ENCODE data around the gene KCNMA1. TPM values are rescaled to one million over a fixed set of nuclear protein-coding genes. Genes with fewer than 3 reads are reported as not detected.

KCNMA1 gene
- total and polyA plus RNA-seq, 8 donors, result 2.8 to 21.1 (median 4.3) TPM

DNA sequence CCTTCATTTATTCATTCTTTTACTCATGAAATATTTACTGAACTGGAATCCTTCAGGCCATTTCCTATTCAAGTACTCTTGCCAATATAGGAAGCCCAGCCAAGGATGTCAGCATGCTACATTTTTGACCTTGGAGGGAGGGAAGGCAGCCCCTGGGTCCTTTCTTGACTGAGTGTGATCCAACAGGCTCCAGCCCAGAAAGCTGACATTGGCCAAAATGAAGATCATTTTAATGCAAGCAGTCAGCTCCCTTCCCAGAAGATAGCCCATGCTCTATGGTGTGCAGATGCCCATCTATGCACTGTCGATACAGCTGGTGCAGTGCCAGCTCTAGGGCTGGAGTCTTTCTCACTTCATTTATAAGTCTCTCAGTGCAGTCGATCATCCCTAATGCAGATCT lies 646.0 kb downstream of the KCNMA1 start:
- peak; percentile 27 for ATAC-seq

DNA sequence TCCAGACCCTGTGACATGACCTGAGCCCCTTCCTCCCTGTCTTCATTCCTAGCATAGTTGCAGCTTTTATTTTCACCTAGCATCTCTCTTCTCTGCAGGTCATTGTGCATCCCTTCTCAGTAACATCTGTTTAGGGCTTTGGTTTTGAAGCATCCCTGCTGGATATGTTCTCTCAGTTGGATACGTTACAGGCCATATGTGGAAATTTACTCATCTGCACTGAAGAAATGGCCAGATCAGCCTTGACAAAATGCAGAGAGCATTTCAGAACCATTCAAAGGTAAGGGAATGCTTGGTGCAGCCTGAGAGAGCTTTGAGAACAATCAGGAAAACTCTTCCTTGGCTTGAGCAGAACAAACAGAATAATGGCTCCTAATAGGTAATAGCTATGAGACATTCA lies 647.0 kb downstream of the KCNMA1 start:
- intact Hi-C loops (cut with DNase I), result no loop called here
- Histone ChIP-seq H3K36me3 (no peaks in the 10 kb centered on the region), H3K9me3 (no peaks in the 10 kb centered on the region), H3K27me3 (no peaks in the 10 kb centered on the region), H3K4me1 (no peaks in the 10 kb centered on the region), H3K4me3 (no peak overlapping the region), H3K27ac (no peak overlapping the region)
- TF ChIP-seq, protein P1, sequence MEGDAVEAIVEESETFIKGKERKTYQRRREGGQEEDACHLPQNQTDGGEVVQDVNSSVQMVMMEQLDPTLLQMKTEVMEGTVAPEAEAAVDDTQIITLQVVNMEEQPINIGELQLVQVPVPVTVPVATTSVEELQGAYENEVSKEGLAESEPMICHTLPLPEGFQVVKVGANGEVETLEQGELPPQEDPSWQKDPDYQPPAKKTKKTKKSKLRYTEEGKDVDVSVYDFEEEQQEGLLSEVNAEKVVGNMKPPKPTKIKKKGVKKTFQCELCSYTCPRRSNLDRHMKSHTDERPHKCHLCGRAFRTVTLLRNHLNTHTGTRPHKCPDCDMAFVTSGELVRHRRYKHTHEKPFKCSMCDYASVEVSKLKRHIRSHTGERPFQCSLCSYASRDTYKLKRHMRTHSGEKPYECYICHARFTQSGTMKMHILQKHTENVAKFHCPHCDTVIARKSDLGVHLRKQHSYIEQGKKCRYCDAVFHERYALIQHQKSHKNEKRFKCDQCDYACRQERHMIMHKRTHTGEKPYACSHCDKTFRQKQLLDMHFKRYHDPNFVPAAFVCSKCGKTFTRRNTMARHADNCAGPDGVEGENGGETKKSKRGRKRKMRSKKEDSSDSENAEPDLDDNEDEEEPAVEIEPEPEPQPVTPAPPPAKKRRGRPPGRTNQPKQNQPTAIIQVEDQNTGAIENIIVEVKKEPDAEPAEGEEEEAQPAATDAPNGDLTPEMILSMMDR (IDR thresholded peaks at IDR 0.05), result no peak
- DNase-seq (no peak), ATAC-seq (no peak)

More for the DNA sequence above, 646.0 kb downstream of the KCNMA1 start:
- no peaks in the 10 kb centered on the region for H3K9me3 ChIP-seq
- H3K4me3 ChIP-seq, result no peak overlapping the region
- TF ChIP-seq, protein P1 (IDR thresholded peaks at IDR 0.05), result no peak
- peak in 2 of 4 donors; percentile 89 to 91 for DNase-seq
- H3K27ac ChIP-seq, result no peak overlapping the region
- no peaks in the 10 kb centered on the region for H3K27me3 ChIP-seq
- intact Hi-C loops (cut with DNase I), result no loop called here
- no peaks in the 10 kb centered on the region for H3K36me3 ChIP-seq
- no peaks in the 10 kb centered on the region for H3K4me1 ChIP-seq

DNA sequence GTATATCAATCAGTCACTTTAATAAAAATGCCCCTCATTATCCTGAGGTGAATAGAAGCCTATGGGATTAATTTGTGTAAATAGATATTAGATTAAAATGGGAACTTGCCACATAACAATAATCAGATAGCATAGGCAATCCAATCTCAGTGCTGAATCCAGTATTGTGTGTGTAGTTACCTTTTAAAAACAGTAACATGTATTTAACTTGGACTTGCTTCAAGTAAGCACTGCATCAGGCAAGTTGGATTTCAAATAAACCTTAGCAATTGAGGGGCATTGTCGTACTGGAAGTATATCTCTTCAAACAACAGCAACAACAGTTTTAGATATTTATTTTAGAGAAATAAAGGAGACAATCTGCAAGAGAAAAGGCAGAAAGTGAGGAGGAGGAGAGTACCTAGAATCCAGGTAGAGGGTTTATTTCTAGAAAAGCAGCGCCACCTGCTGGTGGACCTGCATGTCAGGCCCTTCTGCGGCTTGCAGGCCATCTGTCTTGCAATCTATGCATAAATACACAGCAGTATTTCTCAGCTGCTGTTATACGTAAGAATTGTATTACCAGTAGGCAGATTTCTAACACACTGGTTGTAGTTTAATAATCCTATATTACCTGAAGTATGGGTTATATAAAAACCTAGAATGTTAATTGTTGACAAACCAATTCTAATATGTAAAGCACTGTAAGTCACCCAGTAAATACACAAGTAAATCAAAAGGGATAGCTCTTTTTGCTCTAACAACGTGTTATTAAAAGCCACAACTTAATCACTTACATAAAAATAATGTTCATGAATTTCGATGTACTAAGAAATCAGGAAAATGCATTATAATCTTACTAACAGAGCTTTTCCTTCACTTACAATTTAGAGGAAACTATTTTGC lies 652.8 kb downstream of the KCNMA1 start:
- Histone ChIP-seq H3K27ac (no peak overlapping the region), H3K4me1 (peaks cover 0 to 3% of the 10 kb centered on the region in 2 donors), H3K36me3 (no peaks in the 10 kb centered on the region), H3K27me3 (no peaks in the 10 kb centered on the region), H3K9me3 (no peaks in the 10 kb centered on the region), H3K4me3 (no peak overlapping the region)
- DNase-seq (peak; percentile 57 to 84 (median 74)), ATAC-seq (peak; percentile 96)
- TF ChIP-seq, protein P1 (IDR thresholded peaks at IDR 0.05), result peak; percentile 90
- intact Hi-C loops (cut with DNase I), result no loop called here

DNA sequence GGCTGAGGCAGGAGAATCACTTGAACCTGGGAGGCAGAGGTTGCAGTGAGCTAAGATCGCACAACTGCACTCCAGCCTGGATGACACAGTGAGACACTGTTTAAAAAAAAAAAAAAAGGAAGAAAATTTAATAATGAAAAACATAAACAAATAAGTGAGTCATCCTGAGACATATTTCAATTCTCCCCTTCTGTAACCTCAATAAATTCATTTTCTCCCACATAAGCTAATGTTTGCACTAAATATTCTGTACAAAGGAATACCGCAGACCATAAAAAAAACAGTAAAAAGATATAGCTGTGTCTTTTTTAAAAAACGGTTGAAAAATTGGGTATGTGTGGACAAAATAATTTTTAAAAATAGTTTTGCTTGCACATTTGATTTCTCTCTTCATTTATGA lies 654.0 kb downstream of the KCNMA1 start:
- no peak for ATAC-seq
- H3K4me3 ChIP-seq, result no peak overlapping the region
- intact Hi-C loops (cut with DNase I), result no loop called here

DNA sequence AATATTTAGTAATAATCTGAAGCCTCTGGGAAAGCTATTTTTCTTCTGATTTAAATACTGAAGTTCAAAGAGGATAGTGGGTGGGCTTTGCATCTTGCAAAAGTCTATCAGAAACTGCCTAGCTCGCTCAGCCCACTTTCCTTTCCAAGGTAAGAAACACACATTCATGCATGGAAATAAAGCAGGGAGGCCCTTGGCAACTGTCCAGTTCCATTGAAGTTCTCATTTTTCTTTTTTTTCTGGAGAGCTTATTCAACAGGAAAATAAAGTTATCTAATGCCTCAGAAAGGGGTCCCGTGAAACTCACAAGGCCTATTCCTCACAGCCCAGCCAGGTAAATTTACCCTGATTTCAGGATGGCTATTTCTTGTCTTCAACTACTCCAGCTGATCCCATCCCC lies 654.9 kb downstream of the KCNMA1 start:
- H3K9me3 ChIP-seq, result no peaks in the 10 kb centered on the region
- no peak overlapping the region for H3K4me3 ChIP-seq
- ATAC-seq (no peak), DNase-seq (no peak)
- intact Hi-C loops (cut with DNase I), result no loop called here
- H3K36me3 ChIP-seq, result no peaks in the 10 kb centered on the region
- no peak overlapping the region for H3K27ac ChIP-seq
- H3K27me3 ChIP-seq, result no peaks in the 10 kb centered on the region
- H3K4me1 ChIP-seq, result peaks cover 0 to 3% of the 10 kb centered on the region in 2 donors
- TF ChIP-seq, protein P1 (IDR thresholded peaks at IDR 0.05), result no peak

More for the DNA sequence above, 654.0 kb downstream of the KCNMA1 start:
- Histone ChIP-seq H3K36me3 (no peaks in the 10 kb centered on the region), H3K27me3 (no peaks in the 10 kb centered on the region), H3K4me1 (peaks cover 0 to 3% of the 10 kb centered on the region in 2 donors), H3K9me3 (no peaks in the 10 kb centered on the region), H3K27ac (no peak overlapping the region)
- TF ChIP-seq, protein P1 (IDR thresholded peaks at IDR 0.05), result no peak
- no peak for DNase-seq

Measured in left lung (tissue), 10 donors.